ENCODE results near the gene C16orf87. TPM values are rescaled to one million over a fixed set of nuclear protein-coding genes. Genes with fewer than 3 reads are reported as not detected.

Gene C16orf87
- total and polyA plus RNA-seq, 2 donors (not counting 1 experiment from before 2014, with no cell fraction given), result 3.4 to 11.3 TPM

DNA sequence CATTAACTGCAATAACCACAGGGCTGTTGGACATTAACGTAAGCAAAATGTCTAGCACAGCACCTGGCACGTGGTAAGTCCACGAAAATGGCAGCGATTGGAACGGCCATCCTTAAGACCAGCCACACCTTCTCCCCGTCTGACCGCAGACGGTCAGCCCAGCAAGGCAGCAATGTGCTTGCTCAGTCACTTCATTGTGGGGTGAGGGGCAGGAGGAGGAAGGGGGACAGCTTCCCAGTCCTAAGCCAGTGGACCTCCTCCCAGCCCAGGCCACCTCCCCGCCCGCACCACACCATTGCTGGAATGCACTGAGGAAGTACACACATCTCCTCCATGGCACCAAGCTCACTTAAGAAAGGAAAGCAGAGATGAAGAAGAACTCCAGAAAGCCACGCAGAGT, 74.2 kb downstream of the C16orf87 start:
- Histone ChIP-seq H3K27me3 (replicated peaks in 1 of 4; ENCODE audit: control extremely low read depth in 1 of 4, control insufficient read depth in 3 of 4, insufficient read depth in 4 of 4, low read length in 3 of 4) (no peaks in the 10 kb centered on the region), H3K79me2 (ENCODE audit: control insufficient read depth, insufficient read depth, low read length) (no peaks in the 10 kb centered on the region), H3K27ac (ENCODE audit: low read length in 2 of 2) (no peak overlapping the region), H4K20me1 (ENCODE audit: control insufficient read depth, insufficient read depth, low read length, poor library complexity, severe bottlenecking) (no peaks in the 10 kb centered on the region), H3K4me3 (ENCODE audit: control extremely low read depth in 1 of 5, extremely low read depth in 1 of 5, insufficient read depth in 1 of 5, low read depth in 2 of 5, low read length in 4 of 5) (no peak overlapping the region), H2AFZ (ENCODE audit: insufficient read depth, low read depth, low read length, poor library complexity, severe bottlenecking) (no peak overlapping the region), H3K9ac (ENCODE audit: low read length) (no peak overlapping the region), H3K9me3 (ENCODE audit: control extremely low read depth in 1 of 3, control insufficient read depth in 2 of 3, insufficient read depth in 1 of 3, low read length in 2 of 3) (no peaks in the 10 kb centered on the region), H3K4me2 (replicated peaks; ENCODE audit: low read depth, low read length, poor library complexity, severe bottlenecking) (no peak overlapping the region), H3K36me3 (replicated peaks in 1 of 2; ENCODE audit: control extremely low read depth in 1 of 2, control insufficient read depth in 1 of 2, extremely low read depth in 1 of 2, insufficient read depth in 2 of 2, low read length in 1 of 2) (no peaks in the 10 kb centered on the region), H3K4me1 (ENCODE audit: control insufficient read depth in 2 of 2, insufficient read depth in 2 of 2, low read length in 2 of 2) (peaks cover 4 to 8% of the 10 kb centered on the region in 2 donors)
- DNase-seq, result no peak
- H3K9me3 Mint-ChIP-seq (ENCODE audit: insufficient read depth), result no peaks in the 10 kb centered on the region
- WGBS (ENCODE audit: insufficient coverage), result 86% methylated on average over 4 of the region's 11 CpGs
- no peak for ATAC-seq (ENCODE audit: low read depth)
- POLR2A ChIA-PET, result no interaction called here
- intact Hi-C loops (cut with micrococcal nuclease), result no loop called here
- CTCF ChIA-PET, result no interaction called here
- TF ChIP-seq, protein P1, sequence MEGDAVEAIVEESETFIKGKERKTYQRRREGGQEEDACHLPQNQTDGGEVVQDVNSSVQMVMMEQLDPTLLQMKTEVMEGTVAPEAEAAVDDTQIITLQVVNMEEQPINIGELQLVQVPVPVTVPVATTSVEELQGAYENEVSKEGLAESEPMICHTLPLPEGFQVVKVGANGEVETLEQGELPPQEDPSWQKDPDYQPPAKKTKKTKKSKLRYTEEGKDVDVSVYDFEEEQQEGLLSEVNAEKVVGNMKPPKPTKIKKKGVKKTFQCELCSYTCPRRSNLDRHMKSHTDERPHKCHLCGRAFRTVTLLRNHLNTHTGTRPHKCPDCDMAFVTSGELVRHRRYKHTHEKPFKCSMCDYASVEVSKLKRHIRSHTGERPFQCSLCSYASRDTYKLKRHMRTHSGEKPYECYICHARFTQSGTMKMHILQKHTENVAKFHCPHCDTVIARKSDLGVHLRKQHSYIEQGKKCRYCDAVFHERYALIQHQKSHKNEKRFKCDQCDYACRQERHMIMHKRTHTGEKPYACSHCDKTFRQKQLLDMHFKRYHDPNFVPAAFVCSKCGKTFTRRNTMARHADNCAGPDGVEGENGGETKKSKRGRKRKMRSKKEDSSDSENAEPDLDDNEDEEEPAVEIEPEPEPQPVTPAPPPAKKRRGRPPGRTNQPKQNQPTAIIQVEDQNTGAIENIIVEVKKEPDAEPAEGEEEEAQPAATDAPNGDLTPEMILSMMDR (IDR thresholded peaks at IDR 0.05), result no peak
- TF ChIP-seq EZH2 (IDR thresholded peaks at IDR 0.05; ENCODE audit: borderline replicate concordance, insufficient read depth, low read depth, low read length, poor library complexity, severe bottlenecking), result no peak
- no peak overlapping the region for H3K27ac Mint-ChIP-seq
- peaks cover 7% of the 10 kb centered on the region for H3K4me1 Mint-ChIP-seq
- peaks cover 3% of the 10 kb centered on the region for H3K27me3 Mint-ChIP-seq
- no peak overlapping the region for H3K4me3 Mint-ChIP-seq

- no peak for DNase-seq
- H3K27ac ChIP-seq (ENCODE audit: low read length in 2 of 2), result no peak overlapping the region
- TF ChIP-seq, protein P1 (IDR thresholded peaks at IDR 0.05), result no peak
- no peak for TF ChIP-seq EZH2 (IDR thresholded peaks at IDR 0.05; ENCODE audit: borderline replicate concordance, insufficient read depth, low read depth, low read length, poor library complexity, severe bottlenecking)
- no peaks in the 10 kb centered on the region for H3K79me2 ChIP-seq (ENCODE audit: control insufficient read depth, insufficient read depth, low read length)
- WGBS (ENCODE audit: insufficient coverage), result 100% methylated on average over 4 of the region's 5 CpGs
- no peak overlapping the region for H3K9ac ChIP-seq (ENCODE audit: low read length)
- no peak for ATAC-seq (ENCODE audit: low read depth)
- H3K4me3 ChIP-seq (ENCODE audit: control extremely low read depth in 1 of 5, extremely low read depth in 1 of 5, insufficient read depth in 1 of 5, low read depth in 2 of 5, low read length in 4 of 5), result no peak overlapping the region
- H3K36me3 ChIP-seq (replicated peaks in 1 of 2; ENCODE audit: control extremely low read depth in 1 of 2, control insufficient read depth in 1 of 2, extremely low read depth in 1 of 2, insufficient read depth in 2 of 2, low read length in 1 of 2), result no peaks in the 10 kb centered on the region
- peaks cover 13 to 23% of the 10 kb centered on the region in 2 donors for H3K4me1 ChIP-seq (ENCODE audit: control insufficient read depth in 2 of 2, insufficient read depth in 2 of 2, low read length in 2 of 2)
- H3K27ac Mint-ChIP-seq, result no peak overlapping the region
- POLR2A ChIA-PET, result no interaction called here
- no peaks in the 10 kb centered on the region for H3K27me3 ChIP-seq (replicated peaks in 1 of 4; ENCODE audit: control extremely low read depth in 1 of 4, control insufficient read depth in 3 of 4, insufficient read depth in 4 of 4, low read length in 3 of 4)
- no peak overlapping the region for H3K4me2 ChIP-seq (replicated peaks; ENCODE audit: low read depth, low read length, poor library complexity, severe bottlenecking)
- H2AFZ ChIP-seq (ENCODE audit: insufficient read depth, low read depth, low read length, poor library complexity, severe bottlenecking), result no peak overlapping the region
- no peaks in the 10 kb centered on the region for H4K20me1 ChIP-seq (ENCODE audit: control insufficient read depth, insufficient read depth, low read length, poor library complexity, severe bottlenecking)
- no peaks in the 10 kb centered on the region for H3K9me3 ChIP-seq (ENCODE audit: control extremely low read depth in 1 of 3, control insufficient read depth in 2 of 3, insufficient read depth in 1 of 3, low read length in 2 of 3)
- no peaks in the 10 kb centered on the region for H3K27me3 Mint-ChIP-seq
- intact Hi-C loops (cut with micrococcal nuclease), result no loop called here
- H3K4me3 Mint-ChIP-seq, result no peak overlapping the region
- no peaks in the 10 kb centered on the region for H3K9me3 Mint-ChIP-seq (ENCODE audit: insufficient read depth)
- peaks cover 20% of the 10 kb centered on the region for H3K4me1 Mint-ChIP-seq
- CTCF ChIA-PET, result no interaction called here
These were observed 78.0 kb downstream of the C16orf87 start for GRCh38 chr16:46753015-46753414.

All from B cell (primary cell).